HG03045 (cell line): ENCODE measurements around the gene MCTP1.

ENCODE experiments used
- ATAC-seq: cut with Tn5 transposase; IDR thresholded peaks from one replicate; pipeline ENCODE4 v1.9.1; 2021; ENCODE audit warnings: mild to moderate bottlenecking, moderate library complexity; ENCODE audit not compliant: unreplicated experiment

Gene MCTP1

GRCh38 chr5:94891565-94891964 is 393.3 kb downstream of the MCTP1 start:
- ATAC-seq = no peak

GRCh38 chr5:94890907-94891306 is 394.0 kb downstream of the MCTP1 start:
- no peak for ATAC-seq

GRCh38 chr5:94888674-94889073 is 396.2 kb downstream of the MCTP1 start:
- ATAC-seq = no peak

GRCh38 chr5:94885931-94886330 is 399.0 kb downstream of the MCTP1 start:
- ATAC-seq = no peak

- ATAC-seq = no peak
These were observed 400.6 kb downstream of the MCTP1 start for GRCh38 chr5:94884311-94884710.

GRCh38 chr5:94872526-94872925 is 412.4 kb downstream of the MCTP1 start:
- no peak for ATAC-seq

GRCh38 chr5:94870511-94871183 is 414.2 kb downstream of the MCTP1 start:
- no peak for ATAC-seq

- no peak for ATAC-seq
These were observed 415.0 kb downstream of the MCTP1 start for GRCh38 chr5:94869921-94870320.

- ATAC-seq = no peak
These were observed 420.9 kb downstream of the MCTP1 start for GRCh38 chr5:94863951-94864350.

- ATAC-seq = no peak
These were observed 427.8 kb downstream of the MCTP1 start for GRCh38 chr5:94857111-94857510.

GRCh38 chr5:94856257-94856800 is 428.6 kb downstream of the MCTP1 start:
- no peak for ATAC-seq

- no peak for ATAC-seq
These were observed 429.4 kb downstream of the MCTP1 start for GRCh38 chr5:94855543-94855942.

- no peak for ATAC-seq
These were observed 431.8 kb downstream of the MCTP1 start for GRCh38 chr5:94853120-94853519.

- no peak for ATAC-seq
These were observed 433.9 kb downstream of the MCTP1 start for GRCh38 chr5:94850960-94851359.

GRCh38 chr5:94849821-94850736 is 434.8 kb downstream of the MCTP1 start:
- ATAC-seq = peak; percentile 93

- no peak for ATAC-seq
These were observed 435.6 kb downstream of the MCTP1 start for GRCh38 chr5:94849324-94849723.

GRCh38 chr5:94847726-94848125 is 437.2 kb downstream of the MCTP1 start:
- ATAC-seq = no peak

- ATAC-seq = no peak
These were observed 437.9 kb downstream of the MCTP1 start for GRCh38 chr5:94847019-94847418.

- peak; percentile 57 for ATAC-seq
These were observed 439.2 kb downstream of the MCTP1 start for GRCh38 chr5:94845696-94846095.

GRCh38 chr5:94841598-94842322 is 443.1 kb downstream of the MCTP1 start:
- ATAC-seq = no peak

GRCh38 chr5:94833851-94834250 is 451.0 kb downstream of the MCTP1 start:
- ATAC-seq = no peak
